GM21447 (cell line): ENCODE measurements around the gene KRTAP1-4.
"Not testable (repeated sequence)": the region's sequence is repeated elsewhere in the genome, so short reads cannot be mapped to it uniquely, and the experiment has no call there.

Experiments used
- ATAC-seq: cut with Tn5 transposase; IDR thresholded peaks from one replicate; pipeline ENCODE4 v1.9.1; 2021; ENCODE audit not compliant: unreplicated experiment

Gene KRTAP1-4

DNA sequence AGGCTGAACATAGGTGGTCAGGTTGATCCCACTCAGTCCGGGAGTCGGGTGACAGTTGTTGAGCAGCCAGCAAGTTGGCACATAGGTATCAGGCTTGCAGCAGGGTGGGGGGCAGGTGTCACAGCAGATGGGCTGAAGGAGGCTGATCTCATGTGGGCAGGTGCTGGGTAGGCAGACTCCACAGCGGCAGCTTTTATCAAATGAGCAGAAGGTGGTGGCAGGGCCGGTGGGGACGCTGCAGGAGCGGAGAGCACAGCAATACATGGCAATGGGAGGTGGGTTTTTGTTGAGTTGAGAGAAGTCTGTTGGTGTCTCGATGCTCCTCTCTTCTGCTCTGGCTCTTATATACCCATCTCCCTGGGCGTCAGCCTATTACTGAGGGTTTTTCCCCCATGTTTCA, 21.2 kb downstream of the KRTAP1-4 start, which contains the start of gene KRTAP3-1:
Gene KRTAP3-1 (minus strand): TSS at position 318 of the 400 bp plus-strand sequence. CDS start 54 bp downstream, at position 264.
- no peak for ATAC-seq

GRCh38 chr17:41004397-41004796, 25.6 kb downstream of the KRTAP1-4 start:
- no peak for ATAC-seq

DNA sequence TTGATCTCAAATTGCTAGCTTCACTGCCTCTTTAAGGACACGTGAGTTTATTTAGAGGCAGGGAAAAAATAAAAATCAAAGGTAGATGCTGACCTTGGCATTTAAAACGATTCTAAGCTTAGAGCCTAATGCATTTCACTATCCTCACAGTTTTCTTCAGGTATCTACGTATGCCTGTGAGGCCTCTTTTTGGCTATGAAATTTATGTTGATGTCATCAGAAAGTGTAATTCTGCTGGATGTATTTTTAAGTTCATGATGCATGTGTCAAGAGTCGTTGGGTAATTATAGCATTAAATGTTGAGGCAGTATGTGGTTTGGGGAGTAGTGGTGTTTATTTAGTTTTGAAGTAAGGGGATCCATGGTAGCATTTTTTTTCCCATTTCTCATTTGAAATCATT, 26.1 kb downstream of the KRTAP1-4 start:
- ATAC-seq, result no peak

DNA sequence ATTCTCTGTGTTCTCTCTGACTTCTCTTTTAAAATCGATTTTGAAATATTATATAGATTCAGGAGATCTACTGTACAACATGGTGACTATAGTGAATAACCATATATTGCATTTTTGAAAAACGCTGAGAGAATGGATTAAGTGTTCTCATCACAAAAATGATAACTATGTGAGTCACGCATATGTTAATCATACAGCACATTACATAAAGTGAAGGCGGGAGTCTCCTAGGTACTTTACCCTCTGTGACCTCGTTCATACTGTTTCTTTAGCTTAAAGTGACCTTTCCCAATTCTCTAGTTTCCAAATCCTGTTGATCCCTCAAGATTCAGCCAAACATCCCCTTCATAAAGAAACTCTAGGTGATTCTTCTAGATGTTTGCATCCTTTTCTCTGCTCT, 27.2 kb downstream of the KRTAP1-4 start:
- ATAC-seq, result no peak

GRCh38 chr17:41001795-41002194, 28.2 kb downstream of the KRTAP1-4 start:
- no peak for ATAC-seq

DNA sequence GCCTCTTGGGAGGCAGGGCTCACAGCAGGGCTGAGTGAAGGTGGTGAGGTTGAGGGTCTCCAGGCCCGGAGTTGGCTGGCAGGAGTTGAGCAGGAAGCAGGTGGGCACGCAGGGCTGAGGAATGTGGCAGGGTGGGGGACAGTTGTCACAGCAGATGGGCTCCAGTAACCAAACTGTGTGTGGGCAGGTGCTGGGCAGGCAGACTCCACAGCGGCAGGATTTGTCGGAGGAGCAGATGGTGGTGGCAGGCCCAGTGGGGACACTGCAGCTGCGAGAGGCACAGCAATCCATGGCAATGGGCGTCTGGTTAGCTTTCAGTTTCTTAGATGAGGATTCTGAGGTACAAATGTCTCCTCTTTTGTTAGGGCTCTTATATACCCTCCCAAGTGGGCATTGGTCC, 30.4 kb downstream of the KRTAP1-4 start, which contains the start of gene KRTAP3-2:
Gene KRTAP3-2 (minus strand): TSS at position 344 of the 400 bp plus-strand sequence. CDS start 53 bp downstream, at position 291.
- ATAC-seq, result not testable (repeated sequence)

- ATAC-seq, result no peak
These were observed 32.6 kb downstream of the KRTAP1-4 start for GRCh38 chr17:40997361-40997760.

- ATAC-seq, result no peak
These were observed 33.2 kb downstream of the KRTAP1-4 start for GRCh38 chr17:40996829-40997228.

GRCh38 chr17:40995116-40995515, 34.9 kb downstream of the KRTAP1-4 start:
- no peak for ATAC-seq

GRCh38 chr17:40993839-40994238, 36.2 kb downstream of the KRTAP1-4 start, which contains the start of gene KRTAP3-3:
KRTAP3-3 (minus strand) TSS chr17:40994164; CDS start chr17:40994097, 67 bp downstream.
- ATAC-seq, result no peak

DNA sequence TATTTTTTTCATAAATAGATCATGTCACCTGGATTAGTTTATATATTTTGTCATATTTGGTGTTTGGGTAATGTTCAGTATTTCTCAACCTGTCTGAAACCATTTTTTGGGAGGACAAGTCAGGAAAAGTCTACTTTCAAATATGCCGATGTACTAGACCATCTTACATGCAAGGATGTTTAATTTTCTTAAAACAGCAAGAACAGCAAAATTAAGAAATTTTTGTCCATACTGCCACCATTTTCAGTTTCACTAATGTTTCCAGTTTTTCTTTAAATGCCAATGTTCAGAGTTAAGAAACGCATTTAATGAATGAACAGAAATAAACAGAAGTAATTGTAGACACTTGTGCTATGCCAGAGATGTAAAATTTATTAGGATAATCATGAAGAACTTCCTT, 36.9 kb downstream of the KRTAP1-4 start:
- no peak for ATAC-seq

GRCh38 chr17:40992666-40993065, 37.3 kb downstream of the KRTAP1-4 start:
- ATAC-seq, result no peak

DNA sequence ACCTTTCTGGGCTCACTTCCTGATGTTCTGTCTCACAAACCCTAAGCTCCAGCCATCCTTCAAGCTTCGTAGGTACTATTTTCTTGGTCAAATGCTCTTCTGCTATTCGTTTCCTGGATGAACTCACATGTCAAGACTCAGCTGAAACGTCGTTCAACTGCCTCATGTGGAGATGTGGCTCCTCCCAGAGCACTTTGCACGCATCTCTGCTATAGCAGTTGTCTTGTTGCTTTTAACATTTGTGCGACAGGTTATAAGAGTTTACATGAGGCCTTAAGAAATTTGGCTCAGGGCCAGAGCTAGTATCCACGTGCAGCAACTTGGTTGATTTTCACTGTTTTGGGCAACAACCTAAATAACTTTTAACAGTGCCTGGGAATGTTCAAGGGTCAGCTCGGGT, 43.1 kb downstream of the KRTAP1-4 start:
- ATAC-seq, result no peak

DNA sequence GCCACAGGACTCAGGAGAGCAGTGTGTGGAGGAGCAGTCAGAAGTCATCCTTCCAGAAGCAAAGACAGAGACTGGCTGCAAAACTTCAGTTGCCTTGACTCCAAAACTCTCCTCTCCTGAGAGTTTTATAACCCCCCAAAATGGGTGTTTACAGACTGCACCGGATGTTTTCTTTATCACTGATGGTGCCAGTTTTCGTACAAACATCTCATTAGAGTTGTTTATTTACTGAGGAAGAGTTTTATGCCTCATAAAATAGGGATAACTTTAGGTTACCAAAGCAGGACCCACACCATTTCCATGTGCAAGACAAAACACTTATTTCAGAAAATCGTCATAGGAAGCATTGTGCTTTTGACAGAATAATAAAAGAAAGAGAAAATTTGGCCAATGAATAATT, 45.8 kb downstream of the KRTAP1-4 start, which contains the start of gene KRT40:
Gene KRT40 (minus strand): TSS at position 101 of the 400 bp plus-strand sequence. CDS start 53 bp downstream, at position 48.
- no peak for ATAC-seq

GRCh38 chr17:40981115-40981514, 48.9 kb downstream of the KRTAP1-4 start:
- no peak for ATAC-seq

GRCh38 chr17:40980596-40980995, 49.4 kb downstream of the KRTAP1-4 start:
- ATAC-seq, result no peak

- ATAC-seq, result no peak
These were observed 49.9 kb downstream of the KRTAP1-4 start for GRCh38 chr17:40980117-40980516.
